H4 (cell line): ENCODE measurements around the gene TNFRSF14. TPM values are rescaled to one million over a fixed set of nuclear protein-coding genes. Genes with fewer than 3 reads are reported as not detected.
"Not testable (repeated sequence)": the region's sequence is repeated elsewhere in the genome, so short reads cannot be mapped to it uniquely, and the experiment has no call there.

ENCODE experiments used
- DNase-seq: peaks from one replicate; pipeline ENCODE4 v3.0.0-alpha.2; 2015; ENCODE audit warnings: low spot score
- total RNA-seq: library from RNA; depleted of rRNA; stranded (reverse); fragments of >200 nt; shearing (Covaris generic); gene quantifications from 2 replicates; pipeline ENCODE4 v1.2.3, GENCODE V29; 2014

The TNFRSF14 gene
- total RNA-seq, 1 experiment from 2014 or later = 9.1 TPM

DNA sequence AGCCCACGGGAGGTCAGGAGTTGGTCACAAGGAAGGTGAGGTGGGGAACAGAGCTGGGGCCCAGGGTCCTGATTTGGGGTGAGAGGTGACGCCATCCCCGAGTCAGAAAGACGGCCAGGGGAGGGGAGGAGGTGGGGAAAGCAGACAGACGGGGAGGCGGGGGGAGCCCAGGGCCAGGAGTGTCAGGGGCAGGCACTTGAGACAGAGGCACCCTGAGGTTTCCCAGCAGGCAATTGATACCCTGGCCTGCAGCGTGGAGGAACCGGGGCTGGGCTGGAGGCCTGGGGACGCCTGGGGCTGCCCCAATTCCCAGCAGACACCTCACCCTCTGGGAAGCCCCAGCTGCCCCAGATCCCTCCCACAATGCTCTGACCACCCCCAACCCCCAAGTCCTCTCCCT is 3.1 kb upstream of the TNFRSF14 start:
- DNase-seq = not testable (repeated sequence)

DNA sequence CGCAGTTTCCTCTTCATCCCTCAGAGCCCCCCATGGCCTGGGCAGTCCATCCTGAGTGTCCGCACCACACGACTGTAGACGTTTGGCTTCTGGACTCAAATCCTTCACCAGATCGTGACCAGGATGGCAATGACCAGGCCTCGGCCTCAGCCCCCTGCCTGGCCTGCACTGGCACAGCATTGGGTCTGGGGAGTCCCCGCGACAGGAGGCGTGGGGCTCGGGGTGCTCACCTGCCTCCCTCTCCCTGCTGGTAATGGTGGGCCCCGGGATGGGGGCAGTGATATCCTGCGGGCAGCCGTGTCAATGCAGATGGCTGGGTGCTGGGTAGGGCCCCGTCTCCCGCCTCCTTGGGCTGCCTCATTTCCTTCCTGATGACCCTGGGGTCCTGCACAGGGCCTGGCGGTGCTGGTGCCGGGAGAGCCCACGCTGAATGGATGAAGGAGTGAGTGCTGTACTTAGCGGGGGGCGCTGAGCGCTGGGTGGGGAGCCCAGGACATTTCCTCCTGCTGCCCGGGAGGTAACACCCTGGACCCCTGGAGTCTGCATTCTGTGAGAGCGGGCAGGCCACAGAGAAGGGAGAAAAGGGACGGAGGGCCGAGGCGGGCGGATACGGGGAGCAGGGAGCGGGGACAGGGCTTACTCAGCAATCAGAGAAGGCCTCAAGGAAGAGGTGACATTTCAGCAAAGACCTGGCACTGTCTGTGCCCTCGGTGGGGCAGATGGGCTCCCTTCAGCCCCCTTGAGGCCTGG is 2.1 kb upstream of the TNFRSF14 start:
- DNase-seq = no peak

DNA sequence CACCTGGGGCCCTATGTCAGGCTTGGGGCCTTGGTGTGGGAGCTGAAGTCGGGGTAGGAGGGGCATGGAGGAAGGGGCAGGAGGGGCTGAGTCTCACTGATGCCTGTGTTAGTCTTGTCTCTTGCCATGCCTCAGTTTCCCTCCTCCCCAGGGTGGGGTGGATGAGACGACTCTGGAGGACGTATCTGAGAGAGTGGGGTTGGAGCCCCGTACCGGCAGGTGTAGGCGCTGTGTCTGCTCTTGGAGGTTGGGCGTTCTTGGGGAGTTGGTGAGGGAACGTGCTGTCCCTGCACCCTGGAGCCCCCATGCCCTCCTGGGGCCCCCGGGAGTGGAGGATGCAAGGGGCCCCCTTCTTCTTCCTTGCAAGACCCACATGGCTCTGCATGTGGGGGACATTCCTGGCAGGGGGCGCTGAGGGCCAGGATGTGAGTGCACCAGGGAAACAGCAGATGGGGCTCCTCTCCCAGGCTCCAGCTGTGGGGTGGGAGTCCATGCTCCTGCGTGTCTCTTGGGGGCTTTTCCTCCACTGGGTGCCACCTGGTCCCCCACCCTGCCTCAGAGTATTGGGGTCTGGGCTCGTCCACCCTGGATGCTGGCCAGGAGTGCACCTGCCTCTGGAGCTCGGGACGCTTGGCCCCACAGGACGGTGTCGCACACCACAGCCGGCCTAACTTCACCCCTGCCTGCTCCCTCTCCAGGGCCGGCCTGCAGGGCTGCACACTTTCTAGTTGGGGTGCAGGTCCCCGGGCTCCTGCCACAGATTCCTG is 1.4 kb upstream of the TNFRSF14 start:
- no peak for DNase-seq

DNA sequence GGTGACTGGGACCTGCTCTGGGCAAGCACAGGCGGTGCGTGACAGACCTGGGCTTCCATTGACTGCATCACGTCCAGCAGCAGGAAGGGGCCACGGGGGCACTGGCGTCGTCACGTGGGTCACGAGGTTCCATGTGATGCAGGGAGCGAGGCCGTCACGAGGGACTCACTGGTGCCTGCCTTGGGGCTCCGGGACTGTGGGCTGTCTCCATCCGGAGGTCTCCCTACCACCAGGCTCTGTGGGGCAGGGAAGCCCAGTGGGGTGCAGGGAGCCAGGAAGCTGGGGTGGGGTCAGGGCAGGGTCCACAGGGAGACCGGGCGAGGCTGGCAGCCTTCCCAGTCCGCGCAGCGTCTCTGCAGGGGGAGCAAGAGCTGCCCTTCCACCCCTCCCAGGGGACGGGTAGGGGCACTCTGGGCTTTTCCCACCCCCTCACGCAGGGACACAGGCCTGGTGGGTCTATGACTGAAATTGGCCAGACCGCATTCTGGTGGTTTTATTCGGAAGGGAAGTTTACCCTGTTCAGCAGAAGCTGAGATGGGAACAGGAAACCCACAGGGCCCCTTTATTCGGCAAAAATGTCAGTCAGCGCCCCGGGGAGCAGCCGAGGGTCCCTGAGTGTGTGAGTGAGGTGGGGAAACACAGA is 416 bp upstream of the TNFRSF14 start:
- no peak for DNase-seq

DNA sequence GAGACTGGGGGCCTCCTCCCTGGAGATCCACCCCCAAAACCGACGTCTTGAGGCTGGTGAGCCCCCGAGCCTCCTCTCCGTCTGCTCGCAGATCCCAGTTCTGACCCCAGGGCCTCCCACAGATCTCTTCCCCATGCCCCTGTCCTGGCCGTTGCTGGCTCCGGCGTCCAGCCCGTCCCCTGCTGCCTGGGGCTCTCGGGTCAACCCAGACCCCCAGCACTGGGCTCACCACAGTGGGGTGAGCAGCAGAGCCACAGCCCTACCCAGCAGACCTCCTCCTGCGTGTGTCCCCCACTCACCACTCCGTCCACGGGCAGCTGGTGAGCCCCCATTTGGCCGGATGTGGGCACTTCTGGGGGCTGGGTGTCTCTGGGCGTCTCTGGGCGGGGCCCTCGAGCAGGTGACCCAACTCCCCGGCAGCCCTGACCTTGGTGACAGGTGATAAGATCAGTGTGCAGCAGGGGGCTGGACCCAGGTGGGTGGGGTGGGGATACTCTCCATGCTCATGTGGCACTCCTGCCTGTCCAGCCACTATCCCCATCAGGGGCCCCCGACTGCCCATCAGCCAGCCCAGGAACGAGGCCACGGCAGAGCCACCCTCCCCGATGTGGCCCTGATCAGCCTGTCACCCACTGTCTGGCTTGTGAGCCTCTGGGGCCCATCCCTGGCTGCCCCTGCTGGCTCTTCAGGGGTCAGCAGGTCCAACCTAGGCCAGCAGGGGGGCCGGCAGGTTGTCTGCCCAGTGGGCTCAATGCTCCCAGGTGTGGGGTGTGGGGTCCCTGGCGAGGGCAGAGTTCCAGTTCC is 709 bp downstream of the TNFRSF14 start:
- DNase-seq = no peak

DNA sequence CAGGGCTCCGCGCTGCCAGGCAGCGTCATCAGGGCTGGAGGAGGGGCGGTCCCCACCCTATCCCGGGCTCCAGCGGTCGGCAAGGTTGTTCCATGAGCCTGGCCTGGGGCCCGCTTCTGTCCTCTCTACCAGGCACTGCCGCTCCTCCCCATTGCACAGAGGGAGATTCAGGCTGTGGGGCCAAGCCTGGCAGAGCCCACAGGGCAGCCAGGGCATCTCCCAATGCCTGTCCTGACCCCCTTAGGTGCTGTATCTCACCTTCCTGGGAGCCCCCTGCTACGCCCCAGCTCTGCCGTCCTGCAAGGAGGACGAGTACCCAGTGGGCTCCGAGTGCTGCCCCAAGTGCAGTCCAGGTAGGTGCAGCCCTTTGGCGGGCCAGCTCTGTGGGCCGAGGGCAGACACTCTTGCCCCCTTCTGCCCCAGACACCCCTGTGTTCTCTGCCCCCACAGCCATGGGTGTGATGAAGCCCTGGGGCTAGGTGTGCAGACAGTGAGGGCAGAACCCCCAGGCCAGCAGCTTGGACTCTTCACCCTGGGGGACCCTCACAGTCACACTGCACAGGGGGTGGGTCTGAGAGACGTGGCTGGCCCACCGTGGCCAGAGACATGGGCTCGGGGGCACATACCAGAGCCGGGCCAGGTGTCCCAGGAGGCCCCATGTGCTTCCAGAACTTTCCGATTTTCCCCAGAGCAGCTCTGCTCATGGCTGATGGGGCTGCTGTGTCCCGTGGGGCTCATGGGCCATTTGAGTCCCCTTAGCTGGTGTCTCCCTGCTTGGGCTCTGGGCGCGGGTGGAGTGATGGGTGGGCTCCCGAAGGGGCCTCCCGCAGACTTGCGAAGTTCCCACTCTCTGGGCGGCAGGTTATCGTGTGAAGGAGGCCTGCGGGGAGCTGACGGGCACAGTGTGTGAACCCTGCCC is 1.6 kb downstream of the TNFRSF14 start:
- DNase-seq = no peak

DNA sequence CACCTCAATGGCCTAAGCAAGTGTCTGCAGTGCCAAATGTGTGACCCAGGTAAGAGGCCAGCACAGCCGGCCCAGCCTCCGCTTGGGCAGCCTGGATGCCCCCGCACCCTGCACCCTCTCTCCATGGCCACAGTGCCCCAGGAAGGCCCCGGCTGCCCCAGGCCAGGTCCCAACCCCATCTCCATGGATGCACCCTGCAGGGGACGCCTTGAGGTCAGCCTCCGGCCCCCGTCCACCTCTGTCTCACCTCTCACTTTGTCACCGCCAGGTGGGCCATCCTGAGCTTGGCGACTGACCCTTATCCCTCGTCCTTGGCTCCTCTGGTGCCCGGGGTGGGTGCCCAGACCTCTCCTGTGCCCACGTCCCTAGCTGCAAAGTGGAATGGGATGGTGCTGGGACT is 2.2 kb downstream of the TNFRSF14 start:
- no peak for DNase-seq

DNA sequence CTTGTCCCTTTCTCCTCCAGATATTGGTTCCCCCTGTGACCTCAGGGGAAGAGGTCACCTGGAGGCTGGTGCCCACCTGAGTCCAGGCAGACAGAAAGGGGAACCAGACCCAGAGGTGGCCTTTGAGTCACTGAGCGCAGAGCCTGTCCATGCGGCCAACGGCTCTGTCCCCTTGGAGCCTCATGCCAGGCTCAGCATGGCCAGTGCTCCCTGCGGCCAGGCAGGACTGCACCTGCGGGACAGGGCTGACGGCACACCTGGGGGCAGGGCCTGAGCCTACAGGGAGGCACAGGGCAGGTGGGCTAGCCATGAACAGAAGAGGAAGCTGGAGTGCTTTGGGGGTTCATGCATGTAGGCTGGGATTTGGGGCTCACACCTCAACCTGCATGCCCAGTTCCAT is 2.7 kb downstream of the TNFRSF14 start:
- DNase-seq = no peak

DNA sequence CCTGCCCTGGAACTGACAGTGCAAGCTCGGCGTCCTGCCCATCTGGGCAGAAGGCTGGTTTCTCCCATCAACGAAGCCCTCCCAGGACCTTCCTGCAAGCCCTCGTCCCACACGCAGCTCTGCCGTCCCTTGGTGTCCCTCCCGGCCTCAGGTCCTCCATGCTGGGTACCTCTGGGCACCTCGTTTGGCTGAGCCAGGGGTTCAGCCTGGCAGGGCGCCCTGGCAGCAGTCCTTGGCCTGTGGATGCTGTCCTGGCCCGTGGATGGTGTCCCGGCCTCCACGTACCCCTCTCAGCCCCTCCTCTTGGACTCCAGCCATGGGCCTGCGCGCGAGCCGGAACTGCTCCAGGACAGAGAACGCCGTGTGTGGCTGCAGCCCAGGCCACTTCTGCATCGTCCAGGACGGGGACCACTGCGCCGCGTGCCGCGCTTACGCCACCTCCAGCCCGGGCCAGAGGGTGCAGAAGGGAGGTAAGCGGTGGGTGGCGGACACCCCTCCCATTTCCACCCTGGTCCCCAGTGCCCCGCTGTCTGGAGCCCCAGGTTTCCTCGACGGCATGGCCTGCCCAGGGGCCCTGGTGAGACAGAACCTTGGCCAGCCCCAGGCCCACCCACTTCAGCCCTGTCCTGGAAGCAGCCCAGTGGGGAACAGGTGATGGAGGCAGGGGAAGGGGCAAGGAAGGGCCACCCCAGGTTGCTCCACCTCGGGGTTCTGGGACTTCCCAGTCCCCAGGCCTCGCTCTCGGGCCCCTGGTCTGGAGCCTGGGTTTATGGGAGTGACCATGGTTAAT is 3.5 kb downstream of the TNFRSF14 start:
- no peak for DNase-seq

DNA sequence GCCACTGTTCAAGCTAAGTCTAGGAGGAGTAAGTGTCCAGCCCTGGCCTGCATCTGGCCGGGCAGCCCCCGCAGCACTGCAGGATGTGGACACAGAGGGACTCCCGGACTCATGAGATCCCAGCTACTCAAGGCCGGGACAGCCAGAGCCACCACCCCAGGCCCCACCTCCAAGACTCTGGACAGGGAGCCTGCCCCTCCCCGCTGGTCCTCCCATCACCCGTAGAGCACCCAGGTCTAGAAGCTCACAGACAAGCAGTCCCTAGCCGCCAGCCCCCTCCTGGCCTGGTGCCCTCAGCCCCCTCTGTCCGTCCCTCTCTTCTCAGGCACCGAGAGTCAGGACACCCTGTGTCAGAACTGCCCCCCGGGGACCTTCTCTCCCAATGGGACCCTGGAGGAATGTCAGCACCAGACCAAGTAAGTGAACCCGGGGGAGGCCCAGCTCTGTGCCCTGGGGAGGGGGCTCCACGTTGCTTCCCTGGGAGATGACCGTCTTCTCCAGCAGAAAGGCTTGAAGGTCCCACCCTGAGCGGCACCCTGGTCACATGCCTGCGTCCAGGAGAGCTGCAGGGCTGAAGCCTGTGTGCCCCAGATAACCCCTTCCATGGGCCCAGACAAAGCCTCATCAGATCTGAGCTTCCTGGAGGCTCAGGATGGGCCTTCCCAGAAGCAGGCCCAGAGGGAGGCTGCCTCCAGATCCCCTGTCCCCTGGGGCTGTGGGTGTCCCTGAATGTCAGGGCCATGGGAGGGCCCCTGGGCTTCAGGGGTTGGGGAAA is 4.3 kb downstream of the TNFRSF14 start:
- no peak for DNase-seq

DNA sequence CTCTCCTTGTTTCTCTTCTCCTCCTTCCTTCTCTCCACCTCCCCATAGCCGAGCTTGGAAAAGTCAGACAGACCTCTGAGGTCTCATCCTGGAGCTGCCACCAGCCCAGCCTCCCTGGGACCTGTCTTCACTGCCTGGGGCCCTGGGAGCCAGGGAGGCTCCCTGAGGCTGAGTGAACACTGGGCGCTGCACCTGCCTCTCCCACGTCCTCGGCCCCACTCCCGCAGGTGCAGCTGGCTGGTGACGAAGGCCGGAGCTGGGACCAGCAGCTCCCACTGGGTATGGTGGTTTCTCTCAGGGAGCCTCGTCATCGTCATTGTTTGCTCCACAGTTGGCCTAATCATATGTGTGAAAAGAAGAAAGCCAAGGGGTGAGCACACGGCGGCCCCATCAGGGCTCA is 5.3 kb downstream of the TNFRSF14 start:
- no peak for DNase-seq

DNA sequence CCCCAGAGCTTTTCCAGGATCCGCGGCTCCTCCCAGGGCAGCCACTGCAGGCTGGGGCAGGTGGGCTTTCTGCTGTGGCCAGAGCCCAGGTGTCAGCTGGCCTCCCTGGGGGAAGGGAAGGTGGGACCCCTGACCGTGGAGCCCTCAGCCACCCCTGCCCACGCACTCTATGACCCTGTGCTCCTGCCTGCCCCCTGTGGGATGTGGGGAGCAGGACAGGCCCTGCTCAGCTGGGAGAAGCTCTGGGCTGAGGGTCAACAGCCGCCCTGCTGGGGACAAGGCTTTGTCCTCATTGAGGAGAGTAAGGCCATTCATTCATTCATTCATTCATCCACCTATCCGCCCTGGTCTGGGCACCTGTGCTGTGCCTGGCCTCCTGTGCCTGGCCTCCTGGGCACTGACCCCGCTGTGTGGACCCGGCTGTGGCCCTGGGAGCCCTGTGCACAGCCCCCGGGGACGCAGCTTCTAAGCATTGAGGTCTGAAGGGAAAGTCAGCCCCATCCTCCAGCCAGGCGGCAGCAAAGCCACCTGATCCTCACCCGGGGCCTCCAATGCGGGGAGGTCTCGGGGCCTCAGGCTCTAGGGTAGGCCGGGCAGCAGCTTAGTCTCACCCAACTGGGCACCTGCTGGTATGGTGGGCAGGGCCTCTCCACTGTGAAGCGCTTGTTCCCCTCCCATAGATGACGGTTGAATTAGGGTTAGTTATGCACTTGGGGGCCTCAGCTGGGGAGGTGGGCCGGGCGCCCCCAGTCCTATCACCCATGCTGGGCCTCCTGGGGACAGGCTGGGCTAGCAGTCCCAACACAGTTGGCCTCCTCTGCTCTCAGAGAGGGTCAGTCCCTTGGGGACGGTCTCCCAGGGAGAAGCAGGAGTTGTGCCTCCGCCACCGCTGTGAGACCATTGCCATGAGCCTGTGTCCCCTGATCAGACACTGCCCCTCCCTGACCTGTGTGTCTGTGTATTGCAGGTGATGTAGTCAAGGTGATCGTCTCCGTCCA is 6.0 kb downstream of the TNFRSF14 start:
- DNase-seq = no peak

DNA sequence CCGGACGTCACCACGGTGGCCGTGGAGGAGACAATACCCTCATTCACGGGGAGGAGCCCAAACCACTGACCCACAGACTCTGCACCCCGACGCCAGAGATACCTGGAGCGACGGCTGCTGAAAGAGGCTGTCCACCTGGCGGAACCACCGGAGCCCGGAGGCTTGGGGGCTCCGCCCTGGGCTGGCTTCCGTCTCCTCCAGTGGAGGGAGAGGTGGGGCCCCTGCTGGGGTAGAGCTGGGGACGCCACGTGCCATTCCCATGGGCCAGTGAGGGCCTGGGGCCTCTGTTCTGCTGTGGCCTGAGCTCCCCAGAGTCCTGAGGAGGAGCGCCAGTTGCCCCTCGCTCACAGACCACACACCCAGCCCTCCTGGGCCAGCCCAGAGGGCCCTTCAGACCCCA is 7.0 kb downstream of the TNFRSF14 start:
- DNase-seq = no peak

DNA sequence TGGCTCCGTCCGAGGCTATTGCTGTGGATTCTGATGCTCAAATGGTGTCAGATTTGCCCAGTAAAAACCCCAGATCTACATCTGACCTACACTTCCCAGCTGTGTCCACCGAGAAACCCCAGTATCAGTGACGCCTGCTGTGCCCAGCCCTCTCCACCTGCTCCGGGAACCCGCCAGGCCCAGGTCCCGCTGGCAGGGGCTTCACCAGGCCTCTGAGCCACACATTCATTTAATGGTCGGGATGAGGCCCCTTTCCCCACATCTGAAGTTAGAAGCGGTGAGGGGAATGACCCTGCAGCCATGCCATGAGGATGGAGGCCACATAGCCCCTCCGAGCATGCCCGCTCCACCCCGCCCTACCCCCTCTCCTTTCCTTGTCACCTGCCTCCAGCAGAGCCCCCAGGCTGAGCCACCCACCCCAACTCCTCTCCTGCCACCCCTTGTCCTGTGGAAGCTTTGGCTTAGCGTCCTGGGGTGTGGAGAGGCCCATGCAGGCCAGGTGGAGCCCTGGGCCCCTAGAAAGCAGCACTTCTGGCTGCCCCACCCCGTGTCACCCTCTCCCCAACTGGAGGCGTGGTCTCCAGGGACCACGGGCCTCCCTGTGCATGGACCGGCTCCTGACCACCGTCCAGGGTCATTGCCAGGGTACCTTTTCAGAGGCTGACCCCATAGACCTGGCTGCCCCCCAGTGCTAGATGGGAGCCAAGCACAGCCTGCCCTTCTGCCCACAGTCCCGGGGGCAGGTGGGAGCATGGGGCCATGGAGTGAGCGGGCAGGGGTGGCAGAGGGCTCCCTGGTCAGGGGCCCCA is 8.0 kb downstream of the TNFRSF14 start:
- DNase-seq = no peak

DNA sequence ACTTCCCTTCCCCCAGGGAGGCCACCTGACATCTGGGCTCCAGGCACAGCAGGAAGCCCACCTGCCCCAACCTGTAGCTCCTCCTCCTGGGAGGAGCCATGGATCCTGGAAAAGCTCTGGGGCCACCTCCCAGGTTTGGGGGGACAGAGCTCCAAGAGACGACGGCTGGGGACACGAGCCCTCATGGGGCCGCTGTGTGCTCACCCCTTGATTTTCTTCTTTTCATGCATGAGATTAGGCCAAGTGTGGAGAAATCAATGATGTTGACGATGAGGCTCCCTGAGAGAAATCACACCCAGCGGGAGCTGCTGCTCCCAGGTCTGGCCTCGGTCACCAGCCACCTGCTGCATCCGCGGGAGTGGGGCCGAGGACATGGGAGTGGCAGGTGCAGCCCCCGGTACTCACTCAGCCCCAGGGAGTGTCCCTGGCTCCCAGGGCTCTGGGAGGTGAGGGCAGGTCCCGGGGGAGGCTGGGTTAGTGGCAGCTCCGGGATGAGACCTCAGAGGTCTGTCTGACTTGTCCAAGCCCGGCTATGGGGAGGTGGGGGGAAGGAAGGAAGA is 8.7 kb downstream of the TNFRSF14 start:
- DNase-seq = no peak

DNA sequence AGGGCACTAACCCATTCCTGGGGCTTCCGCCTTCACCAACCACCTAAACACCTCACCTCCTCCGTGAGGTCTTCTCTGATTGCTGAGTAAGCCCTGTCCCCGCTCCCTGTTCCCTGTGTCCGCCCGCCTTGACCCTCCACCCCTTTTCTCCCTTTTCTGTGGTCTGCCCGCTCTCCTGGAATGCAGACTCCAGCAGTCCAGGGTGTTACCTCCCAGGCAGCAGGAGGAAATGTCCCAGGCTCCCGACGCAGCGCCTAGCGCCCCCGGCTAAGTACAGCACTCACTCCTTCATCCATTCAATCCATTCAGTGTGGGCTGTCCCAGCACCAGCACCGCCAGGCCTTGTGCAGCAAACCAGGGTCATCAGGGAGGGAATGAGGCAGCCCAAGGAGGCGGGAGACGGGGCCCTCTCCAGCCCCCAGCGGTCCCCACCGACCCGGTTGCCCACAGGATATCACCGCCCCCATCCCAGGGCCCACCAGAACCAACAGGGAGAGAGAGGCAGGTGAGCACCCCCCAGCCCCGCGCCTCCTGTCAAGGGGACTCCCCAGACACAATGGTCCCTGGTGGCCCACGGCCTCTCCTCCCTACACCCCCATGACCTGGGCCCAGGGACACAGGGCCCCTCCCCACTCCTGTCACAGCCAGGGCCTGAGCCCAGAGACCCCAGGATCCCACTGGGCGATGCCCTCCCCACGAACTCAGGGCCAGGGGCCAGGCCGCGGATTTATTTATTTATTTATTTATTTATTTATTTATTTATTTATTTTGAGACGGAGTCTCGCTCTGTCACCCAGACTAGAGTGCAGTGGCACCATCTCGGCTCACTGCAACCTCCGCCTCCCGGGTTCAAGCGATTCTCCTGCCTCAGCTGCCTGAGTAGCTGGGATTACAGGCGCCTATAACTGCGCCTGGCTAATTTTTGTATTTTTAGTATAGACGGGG is 10.2 kb downstream of the TNFRSF14 start:
- no peak for DNase-seq
